PC-3 (cell line): ENCODE measurements around the gene FAM228B. TPM values are rescaled to one million over a fixed set of nuclear protein-coding genes. Genes with fewer than 3 reads are reported as not detected.

Source experiments
- ATAC-seq: fragments of 200-7000 bp; cut with Tn5 transposase; 2 replicates; pipeline ENCODE4 v1.9.1; 2020; ENCODE audit warnings: mild to moderate bottlenecking, moderate library complexity
- BruUV-seq: library from RNA; stranded (reverse); fragments of 400-500 nt; replicated peaks from 2 replicates; lab custom pipeline; 2021; lab: Mats Ljungman, UMichigan
- CTCF ChIA-PET: fragments of 300-600 bp; sonication (Branson Sonifier 250); formaldehyde crosslinking; loops from one replicate; lab custom pipeline; 2022; ENCODE audit warnings: antibody characterized with exemption; lab: Charles Lee
- POLR2A ChIA-PET: fragments of 300-600 bp; sonication (Branson Sonifier 250); formaldehyde crosslinking; loops from one replicate; lab custom pipeline; 2022; ENCODE audit warnings: antibody characterized with exemption; ENCODE audit not compliant: unreplicated experiment; lab: Charles Lee
- DNase-seq: peaks from one replicate; pipeline ENCODE4 v3.0.0-alpha.2; 2015
- H2AFZ ChIP-seq: fragments of 300-600 bp; sonication (generic); 2 replicates; pipeline ENCODE4 v1.6.0; 2016; ENCODE audit warnings: antibody characterized with exemption, low read length
- H3F3A ChIP-seq: fragments of 300-600 bp; sonication (generic); one replicate; pipeline ENCODE4 v1.6.0; 2017; ENCODE audit warnings: antibody characterized with exemption, low read length, control low read depth, mild to moderate bottlenecking; ENCODE audit not compliant: unreplicated experiment
- H3K27ac ChIP-seq: fragments of 300-600 bp; sonication (generic); 2 replicates; pipeline ENCODE4 v1.5.1; 2016; ENCODE audit warnings: mild to moderate bottlenecking, low read length
- H3K27me3 ChIP-seq: fragments of 300-600 bp; sonication (generic); 2 replicates; pipeline ENCODE4 v1.6.1; 2016; ENCODE audit warnings: low read length, mixed read lengths
- H3K36me3 ChIP-seq: fragments of 300-600 bp; sonication (generic); 2 replicates; pipeline ENCODE4 v1.6.1; 2016; ENCODE audit warnings: low read depth, mixed run types, low read length, mixed read lengths
- H3K4me1 ChIP-seq: fragments of 300-600 bp; sonication (generic); 2 replicates; pipeline ENCODE4 v1.5.1; 2016; ENCODE audit warnings: low read length; ENCODE audit not compliant: insufficient read depth
- H3K4me2 ChIP-seq: fragments of 300-600 bp; sonication (generic); 2 replicates; pipeline ENCODE4 v1.6.0; 2016; ENCODE audit warnings: low read length
- H3K4me3 ChIP-seq: fragments of 300-600 bp; sonication (generic); 2 replicates; pipeline ENCODE4 v1.5.1; 2016; ENCODE audit warnings: mild to moderate bottlenecking, low read length, mixed read lengths
- H3K79me2 ChIP-seq: fragments of 300-600 bp; sonication (generic); 2 replicates; pipeline ENCODE4 v1.6.1; 2017; ENCODE audit warnings: low read length, mixed read lengths
- H3K9ac ChIP-seq: fragments of 300-600 bp; sonication (generic); 2 replicates; pipeline ENCODE4 v1.6.0; 2016; ENCODE audit warnings: mild to moderate bottlenecking, low read length
- H3K9me2 ChIP-seq: fragments of 300-600 bp; sonication (generic); replicated peaks from 2 replicates; pipeline ENCODE4 v1.6.1; 2016; ENCODE audit warnings: mixed run types, low read length, mixed read lengths
- H3K9me3 ChIP-seq: fragments of 300-600 bp; sonication (generic); 2 replicates; pipeline ENCODE4 v1.6.1; 2016; ENCODE audit warnings: low read length, mixed read lengths
- H4K20me1 ChIP-seq: fragments of 300-600 bp; sonication (generic); 2 replicates; pipeline ENCODE4 v1.6.1; 2016; ENCODE audit warnings: low read length, mixed read lengths
- EZH2 ChIP-seq: fragments of 300-600 bp; sonication (generic); IDR thresholded peaks from one replicate; pipeline ENCODE4 v1.6.1; 2017; ENCODE audit warnings: antibody characterized with exemption, mild to moderate bottlenecking, low read length; ENCODE audit not compliant: unreplicated experiment
- EZH2phosphoT487 ChIP-seq: fragments of 300-600 bp; sonication (generic); IDR thresholded peaks from 2 replicates; pipeline ENCODE4 v1.6.1; 2018; ENCODE audit warnings: mild to moderate bottlenecking, antibody characterized with exemption, low read length, borderline replicate concordance
- intact Hi-C: fragments of 100-400 bp; cut with micrococcal nuclease; formaldehyde crosslinking; loops from 2 replicates; pipeline ENCODE4 v1.9.0; 2023
- total RNA-seq: library from RNA; depleted of rRNA; stranded (reverse); fragments of >200 nt; gene quantifications from 2 replicates; pipeline ENCODE4 v1.2.3, GENCODE V29; 2014
- TF ChIP-seq, protein P1 (sequence below): fragments of 300-600 bp; sonication (generic); conservative IDR thresholded peaks from 2 replicates; pipeline ENCODE4 v1.5.1; 2017; ENCODE audit warnings: antibody characterized with exemption, low read depth, mild to moderate bottlenecking, low read length

The FAM228B gene
- total RNA-seq, 1 experiment from 2014 or later = 4.5 TPM

GRCh38 chr2:24160761-24161160 is 37.5 kb downstream of the FAM228B start:
- no peaks in the 10 kb centered on the region for H3F3A ChIP-seq
- CTCF ChIA-PET = no interaction called here
- H3K9me3 ChIP-seq = 0 out of 2 replicates have a peak, but pooled peaks cover 5% of the 10 kb centered on the region
- H3K36me3 ChIP-seq = no peaks in the 10 kb centered on the region
- no peak overlapping the region for H3K4me3 ChIP-seq
- H3K79me2 ChIP-seq = no peaks in the 10 kb centered on the region
- H3K27me3 ChIP-seq = no peaks in the 10 kb centered on the region
- no peak for TF ChIP-seq EZH2phosphoT487
- TF ChIP-seq EZH2 = no peak
- TF ChIP-seq, protein P1, sequence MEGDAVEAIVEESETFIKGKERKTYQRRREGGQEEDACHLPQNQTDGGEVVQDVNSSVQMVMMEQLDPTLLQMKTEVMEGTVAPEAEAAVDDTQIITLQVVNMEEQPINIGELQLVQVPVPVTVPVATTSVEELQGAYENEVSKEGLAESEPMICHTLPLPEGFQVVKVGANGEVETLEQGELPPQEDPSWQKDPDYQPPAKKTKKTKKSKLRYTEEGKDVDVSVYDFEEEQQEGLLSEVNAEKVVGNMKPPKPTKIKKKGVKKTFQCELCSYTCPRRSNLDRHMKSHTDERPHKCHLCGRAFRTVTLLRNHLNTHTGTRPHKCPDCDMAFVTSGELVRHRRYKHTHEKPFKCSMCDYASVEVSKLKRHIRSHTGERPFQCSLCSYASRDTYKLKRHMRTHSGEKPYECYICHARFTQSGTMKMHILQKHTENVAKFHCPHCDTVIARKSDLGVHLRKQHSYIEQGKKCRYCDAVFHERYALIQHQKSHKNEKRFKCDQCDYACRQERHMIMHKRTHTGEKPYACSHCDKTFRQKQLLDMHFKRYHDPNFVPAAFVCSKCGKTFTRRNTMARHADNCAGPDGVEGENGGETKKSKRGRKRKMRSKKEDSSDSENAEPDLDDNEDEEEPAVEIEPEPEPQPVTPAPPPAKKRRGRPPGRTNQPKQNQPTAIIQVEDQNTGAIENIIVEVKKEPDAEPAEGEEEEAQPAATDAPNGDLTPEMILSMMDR = no peak
- ATAC-seq (no peak), DNase-seq (no peak)
- no peaks in the 10 kb centered on the region for H3K4me1 ChIP-seq
- no peaks in the 10 kb centered on the region for H4K20me1 ChIP-seq
- H2AFZ ChIP-seq = no peak overlapping the region
- H3K9ac ChIP-seq = no peak overlapping the region
- POLR2A ChIA-PET = interaction anchor here (0.5 kb wide), 1 partner anchor 232 kb away, joined by 4 read pairs; no protein-coding TSS in a partner anchor
- H3K27ac ChIP-seq = no peak overlapping the region
- no peak overlapping the region for H3K4me2 ChIP-seq
- no TSS peak for BruUV-seq
- H3K9me2 ChIP-seq = no peaks in the 10 kb centered on the region
- intact Hi-C loops = no loop called here

DNA sequence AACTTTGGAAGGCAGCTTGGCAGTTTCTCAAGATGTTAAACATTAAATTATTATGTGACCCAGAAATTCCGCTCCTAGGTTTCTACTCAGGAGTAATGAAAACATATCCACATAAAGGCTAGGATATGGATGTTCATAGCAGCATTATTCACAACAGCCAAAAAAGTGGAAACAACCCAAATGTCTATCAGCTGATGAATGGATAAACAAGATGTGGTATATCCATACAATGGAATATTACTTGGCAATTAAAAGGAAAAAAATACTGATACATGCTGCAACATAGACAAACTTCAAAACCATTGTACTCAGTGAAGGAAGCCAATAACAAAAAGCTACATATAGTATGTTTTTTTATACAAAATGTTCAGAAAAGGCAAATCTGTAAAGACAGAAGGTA is 39.2 kb downstream of the FAM228B start:
- H2AFZ ChIP-seq = no peak overlapping the region
- H3K4me1 ChIP-seq = no peaks in the 10 kb centered on the region
- H3K79me2 ChIP-seq = no peaks in the 10 kb centered on the region
- H3K27me3 ChIP-seq = no peaks in the 10 kb centered on the region
- no peak overlapping the region for H3K9ac ChIP-seq
- ChIA-PET POLR2A (no interaction called here), CTCF (no interaction called here)
- no peaks in the 10 kb centered on the region for H3K9me2 ChIP-seq
- no peaks in the 10 kb centered on the region for H3F3A ChIP-seq
- H3K4me2 ChIP-seq = no peak overlapping the region
- intact Hi-C loops = no loop called here
- BruUV-seq = no TSS peak
- no peak for DNase-seq
- no peaks in the 10 kb centered on the region for H4K20me1 ChIP-seq
- no peaks in the 10 kb centered on the region for H3K36me3 ChIP-seq
- TF ChIP-seq EZH2phosphoT487 (no peak), EZH2 (no peak)
- TF ChIP-seq, protein P1 = no peak
- no peak for ATAC-seq
- no peak overlapping the region for H3K4me3 ChIP-seq
- H3K9me3 ChIP-seq = 0 out of 2 replicates have a peak, but pooled peaks cover 5% of the 10 kb centered on the region
- H3K27ac ChIP-seq = no peak overlapping the region

DNA sequence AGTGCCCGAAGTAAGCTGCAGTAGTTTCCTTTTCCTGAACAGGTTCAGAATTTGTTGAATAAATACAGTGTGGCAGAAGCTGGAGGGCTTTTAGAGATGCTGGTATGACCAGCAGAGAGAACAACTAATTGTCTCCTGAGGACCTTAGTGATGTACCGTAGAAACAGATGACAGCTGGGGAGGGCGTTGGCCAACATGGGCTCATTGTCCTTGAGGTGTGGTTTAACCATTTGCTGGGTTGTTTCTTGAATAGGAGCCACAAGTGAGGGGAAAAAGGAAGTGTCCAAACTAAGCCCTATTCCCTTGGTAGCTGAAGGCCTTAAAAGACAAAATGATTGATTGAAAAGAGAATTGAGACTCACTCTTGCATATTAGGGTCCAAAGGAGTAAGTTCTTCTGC is 39.9 kb downstream of the FAM228B start:
- DNase-seq (no peak), ATAC-seq (no peak)
- H3K9ac ChIP-seq = no peak overlapping the region
- H3K36me3 ChIP-seq = no peaks in the 10 kb centered on the region
- no peaks in the 10 kb centered on the region for H3F3A ChIP-seq
- H3K9me2 ChIP-seq = no peaks in the 10 kb centered on the region
- no peak overlapping the region for H3K4me3 ChIP-seq
- H3K79me2 ChIP-seq = no peaks in the 10 kb centered on the region
- no peak overlapping the region for H3K4me2 ChIP-seq
- intact Hi-C loops = loop anchor here (1.0 kb wide), 1 partner anchor 79 kb away; the partner anchor contains the start of gene TP53I3
- CTCF ChIA-PET = no interaction called here
- POLR2A ChIA-PET = no interaction called here
- no peaks in the 10 kb centered on the region for H3K27me3 ChIP-seq
- no peaks in the 10 kb centered on the region for H3K4me1 ChIP-seq
- no peak overlapping the region for H3K27ac ChIP-seq
- H2AFZ ChIP-seq = no peak overlapping the region
- no peak for TF ChIP-seq EZH2
- TF ChIP-seq EZH2phosphoT487 = no peak
- TF ChIP-seq, protein P1 = no peak
- 0 out of 2 replicates have a peak, but pooled peaks cover 5% of the 10 kb centered on the region for H3K9me3 ChIP-seq
- BruUV-seq = no TSS peak
- no peaks in the 10 kb centered on the region for H4K20me1 ChIP-seq
